ENCODE measurements around the gene TMEM207.
A peak's percentile ranks its signal among the peaks of the same experiment; 100 is the strongest.
"Not testable (repeated sequence)": the region's sequence is repeated elsewhere in the genome, so short reads cannot be mapped to it uniquely, and the experiment has no call there.

Gene TMEM207

DNA sequence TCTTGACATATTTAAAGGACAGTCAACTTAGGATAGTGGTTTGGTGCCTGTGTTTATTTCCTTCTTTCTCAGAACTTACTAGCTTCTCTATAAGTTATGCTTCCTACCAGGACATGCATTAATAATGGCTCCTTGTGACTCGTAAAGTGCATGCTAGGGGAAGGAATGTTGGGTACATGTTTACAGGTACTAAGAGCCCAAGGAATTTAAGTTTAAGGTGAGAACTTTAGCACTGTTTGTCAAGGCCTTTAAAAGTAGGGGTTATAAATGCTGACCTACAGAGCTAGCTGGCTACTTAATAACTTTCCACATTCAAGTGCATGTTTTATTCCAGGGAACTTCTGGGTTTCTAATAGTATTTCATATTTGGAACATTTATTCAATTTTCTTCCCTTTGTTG lies at the start of gene TMEM207:
Gene TMEM207 (minus strand): TSS at position 101 of the 400 bp plus-strand sequence. CDS start 92 bp downstream, at position 9.
- no peak for DNase-seq (ENCODE audit: low spot score)

DNA sequence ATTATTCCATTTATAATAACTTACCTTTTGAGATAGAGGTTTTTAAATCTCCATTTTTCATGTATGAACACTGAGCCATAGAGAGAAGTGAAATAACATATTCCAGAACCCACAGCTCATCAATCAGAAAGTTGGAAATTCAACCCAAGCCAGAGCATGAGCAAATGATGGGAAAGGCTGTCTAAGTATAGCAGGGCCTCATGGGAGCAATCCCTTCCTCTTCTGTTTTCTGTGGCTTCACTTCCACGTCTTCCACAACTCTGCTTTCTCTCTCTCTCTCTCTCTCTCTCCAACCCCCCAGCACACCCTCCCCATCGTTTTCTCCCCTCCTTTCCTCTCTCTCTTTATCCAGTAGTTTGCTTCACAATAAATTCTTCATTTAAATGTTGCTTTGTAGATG lies 49.4 kb upstream of the TMEM207 start:
- no peak for DNase-seq (ENCODE audit: low spot score)

DNA sequence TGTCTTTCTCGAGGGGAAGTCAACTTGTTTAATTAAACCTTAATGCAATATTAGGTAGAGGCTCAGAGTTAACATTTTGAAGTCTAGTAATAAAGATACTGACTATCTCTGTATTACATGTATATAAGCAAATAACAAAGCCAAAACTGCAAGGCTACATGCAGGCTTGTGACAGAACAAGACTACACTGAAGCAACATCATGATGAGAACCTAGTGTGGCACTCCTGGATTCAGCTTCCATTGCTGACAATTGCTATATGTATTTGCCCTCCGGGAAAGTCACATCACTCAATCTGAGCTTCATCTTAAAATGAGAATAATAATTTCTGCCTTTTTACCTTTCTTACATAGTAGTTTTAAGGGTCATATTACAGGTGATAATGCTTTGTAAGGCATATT lies 48.6 kb upstream of the TMEM207 start:
- DNase-seq (ENCODE audit: low spot score) = no peak

DNA sequence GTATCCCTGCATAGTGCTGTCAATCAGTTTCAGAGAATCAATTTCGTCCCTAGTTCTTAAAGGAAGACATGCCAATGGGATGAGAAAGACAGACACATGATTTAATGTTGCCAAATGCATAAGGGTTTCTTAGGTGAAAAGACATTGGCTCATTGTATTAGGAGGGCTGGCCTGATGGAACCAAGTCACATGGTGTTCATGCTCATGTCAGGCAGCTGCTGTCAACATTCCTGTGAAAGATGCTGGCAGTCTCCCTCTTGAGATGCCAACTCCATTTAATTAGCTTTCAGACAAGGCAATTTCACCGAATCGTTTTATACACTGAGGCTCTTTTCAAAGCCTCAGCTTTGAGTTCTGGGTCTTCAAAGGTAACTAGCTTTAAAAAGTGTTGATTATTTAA lies 48.1 kb upstream of the TMEM207 start:
- DNase-seq (ENCODE audit: low spot score) = no peak

DNA sequence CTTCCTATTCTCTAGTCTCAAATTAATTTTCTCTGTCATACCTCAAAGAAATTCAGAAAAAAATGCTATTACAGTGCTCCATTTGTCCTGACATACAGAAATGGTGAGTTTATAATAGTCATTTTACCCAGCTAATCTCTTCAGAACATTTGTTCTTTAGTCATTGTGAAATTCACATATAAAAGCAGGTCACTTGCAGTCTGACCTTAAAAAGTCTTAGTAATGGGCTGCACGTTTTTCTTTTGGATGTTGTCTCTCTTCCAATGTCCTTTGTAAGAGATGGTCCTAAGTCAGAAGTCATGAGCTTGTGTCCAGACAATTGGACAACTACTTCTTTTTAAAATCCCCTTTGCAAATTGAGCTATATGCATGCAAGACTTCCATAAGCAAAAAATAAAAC lies 47.2 kb upstream of the TMEM207 start:
- DNase-seq (ENCODE audit: low spot score) = no peak

DNA sequence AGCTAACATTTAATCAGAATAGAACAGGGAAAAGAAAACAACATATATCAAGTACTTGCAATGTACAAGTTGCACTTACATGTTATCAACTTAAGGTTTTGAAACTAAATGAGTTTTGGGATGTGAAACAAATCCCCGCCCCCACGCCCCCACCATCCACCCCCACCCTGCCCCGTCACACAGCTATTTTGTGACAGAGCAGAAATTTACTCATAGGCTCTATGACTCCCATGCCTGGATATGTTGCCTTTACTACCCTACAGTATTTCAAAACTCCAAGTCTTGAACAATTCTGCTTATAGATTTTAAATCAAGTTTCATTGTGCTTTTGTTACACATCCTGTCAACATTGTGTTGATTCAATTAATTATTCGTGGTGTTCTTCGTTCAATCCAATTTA lies 46.1 kb upstream of the TMEM207 start:
- no peak for DNase-seq (ENCODE audit: low spot score)

DNA sequence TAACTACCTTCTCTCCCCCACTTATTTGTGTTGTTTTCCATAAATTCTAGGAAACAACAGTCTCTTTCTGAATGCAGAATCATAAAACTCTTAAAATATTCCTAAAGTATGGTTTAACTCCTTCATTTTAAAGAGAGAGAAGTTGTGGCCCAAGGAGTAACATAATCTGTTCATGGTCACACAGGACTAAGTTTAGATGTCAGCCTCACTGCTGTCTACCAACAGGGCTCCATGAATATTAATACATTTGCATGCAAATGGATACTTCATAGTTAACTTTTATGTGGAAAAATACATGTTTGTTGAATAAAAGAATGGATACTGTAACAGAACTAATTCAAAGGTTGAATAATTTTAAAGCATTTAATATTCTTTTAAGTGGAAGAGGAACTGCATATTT lies 45.7 kb upstream of the TMEM207 start:
- no peak for DNase-seq (ENCODE audit: low spot score)

DNA sequence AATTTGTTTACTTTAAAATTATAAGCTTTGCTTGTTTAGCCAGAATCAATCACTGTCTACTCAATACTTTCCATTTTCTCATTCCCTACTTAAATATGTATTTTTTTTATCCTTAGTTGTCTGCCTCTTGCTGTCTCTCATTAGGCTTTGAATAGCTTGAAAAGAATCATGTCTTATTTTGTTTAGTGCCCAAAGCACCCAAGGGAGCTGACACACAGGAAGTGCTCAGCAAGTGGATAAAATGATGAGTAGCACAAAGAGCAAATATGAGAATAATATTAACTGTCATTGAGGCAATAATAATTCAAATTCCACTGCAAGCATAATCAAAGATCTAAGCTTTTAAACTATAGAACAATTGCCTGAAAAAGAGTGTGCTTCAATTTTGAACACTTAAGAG lies 45.2 kb upstream of the TMEM207 start:
- DNase-seq (ENCODE audit: low spot score) = no peak

DNA sequence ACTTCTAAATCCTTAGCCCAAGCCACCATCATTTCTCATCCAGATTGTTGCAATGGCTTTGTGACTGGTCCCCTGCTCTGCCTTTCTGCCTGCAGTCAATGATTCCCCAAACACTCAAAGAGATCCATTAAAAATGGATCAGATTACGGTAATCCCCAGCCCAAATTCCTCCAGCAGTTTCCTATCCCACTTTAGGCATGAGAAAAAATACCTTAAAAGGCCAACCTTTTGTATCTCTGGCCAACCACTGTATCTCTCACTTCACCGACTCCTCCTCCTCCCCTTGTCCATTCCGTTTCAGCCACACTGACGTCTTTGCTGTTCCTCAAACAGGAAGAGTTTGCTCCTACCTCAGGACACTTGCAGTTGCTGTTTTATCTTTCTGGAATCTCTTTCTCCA lies 43.3 kb upstream of the TMEM207 start:
- no peak for DNase-seq (ENCODE audit: low spot score)

DNA sequence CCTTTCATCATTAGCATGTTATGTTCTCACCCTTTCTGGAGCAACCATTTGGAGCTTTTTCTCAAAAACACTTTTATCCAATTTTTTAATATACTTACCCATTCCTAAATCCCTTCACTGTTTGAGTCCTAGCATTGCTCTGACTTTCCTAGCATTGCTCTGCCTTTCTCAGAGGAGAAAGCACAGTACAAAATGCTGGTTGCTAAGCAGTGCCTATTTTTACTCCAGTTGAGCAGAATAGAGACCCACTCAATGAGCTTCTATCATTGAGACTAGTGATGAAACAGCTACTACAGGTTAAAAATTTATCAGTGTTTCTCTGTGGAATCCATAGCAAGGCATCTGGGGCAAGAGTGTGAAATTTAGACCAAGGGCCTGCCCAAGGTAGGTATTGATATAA lies 42.4 kb upstream of the TMEM207 start:
- DNase-seq (ENCODE audit: low spot score) = no peak

DNA sequence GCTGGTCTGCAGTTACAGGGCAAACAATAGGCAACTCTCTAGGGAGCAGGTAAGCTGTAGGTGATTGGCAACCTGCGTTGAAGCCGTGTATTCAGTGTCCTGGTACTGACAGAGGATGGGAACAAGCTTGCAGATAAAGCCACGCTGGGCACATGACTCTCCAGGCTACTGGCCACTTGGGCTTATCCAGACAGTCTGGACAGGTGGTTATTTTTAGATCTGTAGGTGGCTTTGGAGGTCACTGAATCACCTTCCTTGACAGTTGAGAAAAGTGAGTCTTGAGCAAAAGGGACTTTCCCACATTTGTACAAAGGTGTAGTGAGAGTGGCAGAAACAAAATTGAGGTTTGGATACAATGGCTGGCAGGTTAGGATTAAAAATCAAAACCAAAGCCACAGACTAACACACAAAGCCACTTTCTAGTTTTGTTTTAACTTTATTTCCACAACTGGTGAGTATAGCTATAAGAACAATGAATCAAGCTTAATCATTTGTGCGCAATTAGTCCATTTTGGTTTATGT lies 41.9 kb upstream of the TMEM207 start:
- no peak for DNase-seq (ENCODE audit: low spot score)

DNA sequence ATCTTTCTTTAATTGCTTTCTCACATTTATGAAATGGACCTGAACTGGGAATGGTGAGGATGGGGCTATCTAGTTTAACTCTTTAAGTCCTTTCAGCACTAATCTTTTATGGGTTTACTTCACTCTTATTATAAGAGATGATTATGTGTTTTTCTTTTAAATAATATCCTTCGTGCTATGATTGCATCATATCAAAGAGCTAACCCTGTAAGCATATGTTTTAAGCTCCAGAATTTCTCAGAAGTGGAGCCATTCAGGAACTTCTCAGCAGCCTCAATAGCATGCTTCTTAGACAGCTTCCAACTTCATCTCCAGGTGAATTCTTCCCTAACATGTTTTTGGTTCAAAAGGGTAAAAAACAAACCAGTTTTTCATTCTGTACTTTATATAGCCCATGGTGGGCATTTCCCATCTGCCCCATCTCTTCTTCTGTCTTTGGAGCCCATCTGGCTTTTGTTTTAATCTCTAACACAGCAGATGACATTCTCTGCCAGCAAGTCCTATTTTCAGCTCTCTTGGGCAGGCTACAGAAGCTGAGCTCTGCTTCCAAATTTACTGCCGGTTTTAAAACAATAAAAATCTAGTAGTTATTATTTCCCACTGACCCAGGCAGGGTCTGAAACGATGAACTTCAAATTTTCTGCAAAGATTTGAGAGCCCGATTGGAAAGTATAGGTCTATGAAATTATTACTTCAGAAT lies 37.4 kb upstream of the TMEM207 start:
- no peak for DNase-seq (ENCODE audit: low spot score)

DNA sequence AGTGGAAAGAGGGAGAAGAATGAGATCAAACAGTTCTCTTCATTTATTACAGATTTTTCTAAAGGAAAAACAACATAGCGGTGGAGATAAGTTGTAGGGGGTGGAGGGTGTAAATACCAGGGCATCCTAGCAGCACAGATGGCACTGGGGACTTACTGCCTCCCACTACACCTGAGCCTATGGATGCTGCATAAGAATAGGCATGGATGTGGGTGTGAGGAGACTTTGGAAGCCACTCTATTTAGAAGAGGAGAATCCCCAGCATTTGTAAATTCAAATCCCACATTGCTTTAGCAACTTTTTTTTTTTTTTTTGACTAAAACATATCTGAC lies 36.8 kb upstream of the TMEM207 start:
- no peak for DNase-seq (ENCODE audit: low spot score)

DNA sequence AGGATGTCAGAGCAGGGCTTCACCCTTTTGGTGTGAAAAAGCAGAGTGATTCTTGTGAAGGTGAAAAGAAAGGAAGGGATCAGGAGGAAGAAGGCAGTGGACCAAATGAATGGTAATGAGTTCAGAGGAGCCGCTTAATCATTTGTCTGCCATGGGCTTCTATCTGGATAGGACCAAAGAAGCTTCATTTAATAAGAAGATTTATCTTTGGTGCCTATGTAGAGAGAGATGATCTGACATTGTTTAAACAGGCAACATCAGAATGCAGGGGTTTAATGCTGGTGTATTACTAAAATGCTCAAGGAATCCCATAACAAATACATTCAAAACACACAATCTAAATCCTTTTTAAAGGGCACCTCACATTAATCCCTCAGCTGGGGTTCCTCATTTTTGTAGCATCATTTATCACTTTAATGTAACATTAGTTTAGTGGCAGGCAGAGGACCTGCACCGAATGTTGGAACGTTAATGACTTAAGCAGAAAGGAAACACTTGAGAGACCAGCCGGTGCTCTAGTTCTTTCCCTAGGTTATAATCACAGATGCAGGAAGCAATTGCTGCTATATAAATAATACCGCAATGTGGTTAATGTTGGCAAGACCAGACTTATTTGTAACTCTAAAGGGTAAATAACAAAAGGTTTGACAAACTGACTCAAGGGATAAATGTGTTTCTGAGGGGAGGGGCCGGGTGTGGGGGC lies 36.3 kb upstream of the TMEM207 start:
- no peak for DNase-seq (ENCODE audit: low spot score)

DNA sequence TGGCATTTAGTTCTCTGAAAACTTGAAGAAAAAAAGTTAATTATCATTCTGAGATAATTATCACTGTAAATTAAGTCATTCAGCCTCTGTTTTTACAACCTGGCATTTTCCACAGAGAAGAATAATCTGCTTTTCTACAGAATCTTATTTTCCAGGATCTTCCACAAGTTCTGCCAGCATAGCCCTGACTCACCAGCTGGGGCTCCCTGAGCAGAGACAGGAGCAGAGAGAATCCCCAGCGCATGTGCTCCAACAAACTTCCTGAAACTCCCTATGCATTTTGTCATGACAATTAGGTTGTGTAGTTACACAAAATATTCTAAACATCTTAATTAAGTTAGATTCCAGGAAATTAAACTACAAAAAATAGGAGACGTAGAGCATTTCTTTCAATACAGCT lies 32.1 kb upstream of the TMEM207 start:
- DNase-seq (ENCODE audit: low spot score) = no peak

DNA sequence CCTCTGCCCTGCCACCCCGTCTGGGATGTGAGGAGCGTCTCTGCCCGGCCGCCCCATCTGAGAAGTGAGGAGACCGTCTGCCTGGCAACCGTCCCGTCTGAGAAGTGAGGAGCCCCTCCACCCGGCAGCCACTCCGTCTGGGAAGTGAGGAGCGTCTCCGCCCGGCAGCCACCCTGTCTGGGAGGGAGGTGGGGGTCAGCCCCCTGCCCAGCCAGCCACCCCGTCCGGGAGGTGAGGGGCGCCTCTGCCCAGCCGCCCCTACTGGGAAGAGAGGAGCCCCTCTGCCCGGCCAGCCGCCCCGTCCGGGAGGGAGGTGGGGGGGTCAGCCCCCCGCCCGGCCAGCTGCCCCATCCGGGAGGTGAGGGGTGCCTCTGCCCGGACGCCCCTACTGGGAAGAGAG lies 23.6 kb upstream of the TMEM207 start:
- not testable (repeated sequence) for DNase-seq (ENCODE audit: low spot score)

DNA sequence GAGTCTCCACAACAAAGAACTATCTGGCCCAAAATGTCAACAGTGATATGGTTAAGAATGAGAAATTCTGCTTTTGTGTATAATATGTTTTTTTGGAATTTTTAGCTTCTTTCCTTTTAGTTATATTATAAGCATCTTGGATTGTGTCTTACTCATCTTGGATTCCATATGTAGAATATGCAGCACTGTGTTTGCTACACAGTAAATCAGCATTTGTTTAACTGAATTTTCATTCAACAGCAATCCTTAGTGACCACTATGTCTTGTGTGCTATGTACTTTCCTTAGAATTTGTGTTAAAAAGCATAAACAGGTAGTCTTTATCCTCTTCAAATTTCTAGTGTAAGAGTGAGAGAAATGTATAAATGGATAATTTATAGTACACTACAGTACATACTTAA lies 18.2 kb upstream of the TMEM207 start:
- DNase-seq (ENCODE audit: low spot score) = no peak

DNA sequence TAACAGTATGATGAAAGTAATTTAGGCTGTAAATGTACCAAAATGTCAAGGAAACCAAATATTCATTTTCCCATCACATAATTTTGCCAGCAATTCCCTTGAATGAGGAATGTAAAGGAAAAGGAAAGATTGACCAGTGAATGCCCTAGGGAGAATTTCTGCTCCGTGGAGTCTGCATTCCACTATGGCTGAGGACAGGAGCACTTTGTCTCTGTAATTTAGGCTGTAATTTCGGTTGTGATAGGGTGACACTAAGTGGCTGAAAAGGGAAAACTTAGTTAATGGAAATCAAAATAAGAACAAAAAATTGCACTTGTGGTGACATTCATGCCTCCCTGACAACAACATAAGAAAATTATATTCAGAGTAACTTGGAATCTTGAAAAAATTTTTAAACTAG lies 8.3 kb upstream of the TMEM207 start:
- no peak for DNase-seq (ENCODE audit: low spot score)

DNA sequence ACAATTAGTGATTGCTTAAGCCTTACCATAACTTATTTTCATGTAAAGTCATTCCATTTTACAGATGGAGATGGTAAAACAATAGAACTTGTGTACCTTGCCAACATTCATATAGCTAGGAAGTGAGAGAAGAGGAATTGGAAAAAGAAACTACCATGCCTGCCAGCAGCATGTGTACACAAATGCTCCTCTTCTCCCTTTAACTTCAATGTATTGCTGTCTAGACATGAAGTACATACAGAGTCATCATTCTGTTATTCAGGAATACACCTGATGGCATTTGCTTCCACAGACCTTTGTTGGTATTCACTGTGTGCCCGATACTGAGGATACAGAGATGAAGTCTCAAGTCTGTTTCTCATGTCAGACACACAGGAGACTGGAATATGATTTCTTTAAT lies 7.1 kb upstream of the TMEM207 start:
- DNase-seq (ENCODE audit: low spot score) = no peak

DNA sequence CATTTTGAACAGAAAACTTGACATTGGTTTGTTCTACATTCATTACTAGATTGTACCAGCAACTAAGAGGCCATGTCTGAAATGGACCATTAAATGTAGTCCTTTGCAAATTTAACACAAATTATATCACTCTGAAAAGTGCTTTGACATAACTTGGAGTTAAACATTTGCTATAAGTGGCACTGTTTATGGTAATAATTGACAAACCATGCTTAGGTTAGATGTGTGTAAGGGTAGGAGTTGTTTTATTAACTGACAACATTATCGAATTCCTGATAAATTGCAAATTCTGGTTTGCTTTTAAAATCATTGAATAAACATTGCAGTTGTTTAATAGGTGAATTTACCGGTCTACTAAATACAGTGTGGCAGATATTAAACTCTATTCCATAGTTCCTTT lies 6.1 kb upstream of the TMEM207 start:
- DNase-seq (ENCODE audit: low spot score) = no peak

DNA sequence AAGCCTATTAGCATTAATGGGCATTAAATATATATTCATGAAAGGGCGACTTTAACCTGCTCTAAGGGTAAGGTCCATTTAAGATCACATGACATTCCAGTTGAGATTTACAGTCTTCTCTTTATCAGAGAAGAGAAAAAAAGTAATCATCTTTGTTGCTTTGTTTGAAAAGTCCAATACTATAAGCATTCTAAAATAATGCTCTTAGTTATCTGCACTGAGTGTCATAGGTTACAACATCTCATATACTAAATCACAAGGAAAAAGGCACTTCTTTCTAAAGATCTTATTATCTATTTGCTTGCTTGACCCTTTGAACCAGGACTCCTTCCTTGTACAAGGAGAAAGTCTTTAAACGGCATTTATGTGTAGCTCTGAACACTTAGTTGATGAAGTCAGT lies 1.4 kb downstream of the TMEM207 start:
- DNase-seq (ENCODE audit: low spot score) = no peak

DNA sequence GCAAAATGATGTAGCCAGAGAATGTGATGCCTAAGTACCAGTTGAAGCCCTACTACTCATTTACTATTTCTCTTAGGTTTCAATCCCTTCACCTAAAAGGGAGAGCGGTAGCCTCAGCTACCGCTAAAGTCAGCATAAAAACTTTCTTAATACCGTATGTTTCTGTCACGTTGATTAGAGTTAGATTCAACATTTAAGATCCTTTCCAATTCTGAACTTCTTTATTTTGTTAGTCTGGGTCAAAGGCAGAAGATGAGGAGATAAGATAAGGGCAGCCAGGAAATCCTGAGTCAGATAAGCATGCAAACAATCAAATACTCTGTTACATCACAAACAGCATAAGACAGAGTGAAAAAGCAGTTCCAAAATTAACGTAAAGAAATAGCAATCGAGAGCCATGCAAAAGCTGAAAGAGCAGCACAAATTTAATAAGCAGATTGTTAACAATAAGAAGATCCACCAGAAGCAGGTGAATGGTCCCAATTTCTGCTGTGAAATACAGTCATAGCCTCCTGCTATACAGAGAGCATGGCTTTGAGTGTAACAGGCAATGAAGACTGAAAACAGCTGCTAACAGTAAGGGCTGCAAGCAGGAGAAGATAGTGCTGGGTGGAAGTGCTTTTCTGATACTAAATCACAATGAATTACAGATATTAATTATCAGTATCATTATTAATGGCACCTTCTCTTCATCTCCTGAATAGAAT lies 3.0 kb downstream of the TMEM207 start:
- DNase-seq (ENCODE audit: low spot score) = peak; percentile 9

DNA sequence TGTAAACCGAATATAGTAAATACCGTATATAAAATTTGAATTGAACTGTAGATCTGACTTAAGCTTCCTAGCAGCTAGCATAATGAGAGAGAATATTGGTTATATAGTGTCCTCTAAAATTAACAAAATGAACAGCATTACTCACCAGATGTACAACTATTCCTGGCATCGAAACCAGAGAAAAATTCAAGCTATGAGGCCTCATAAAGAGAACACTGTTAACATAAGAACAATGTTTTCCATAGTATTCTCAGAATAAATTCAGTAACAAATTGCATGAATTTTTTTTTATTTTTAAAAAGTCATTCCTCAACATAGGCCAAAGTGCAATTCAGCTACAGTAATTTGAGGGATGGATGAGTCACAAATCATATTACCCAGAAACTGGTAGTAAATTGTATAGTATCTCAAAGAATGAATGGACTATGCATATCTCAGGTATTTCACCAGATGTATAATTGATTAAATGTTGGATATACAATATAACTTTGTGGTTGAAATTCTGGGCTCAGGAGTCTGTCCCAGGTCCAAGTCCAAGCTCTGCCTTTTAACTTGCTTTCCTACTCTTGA lies 5.0 kb downstream of the TMEM207 start:
- no peak for DNase-seq (ENCODE audit: low spot score)

Measured in kidney capillary endothelial cell (primary cell).